Esophagus squamous epithelium (tissue), 4 donors: ENCODE measurements around the gene ABR.

Source experiments
- POLR2A ChIP-seq, 4 donors: fragments of 450-650 bp; IDR thresholded peaks; one replicate each; pipeline ENCODE4 v1.6.1; 2017; ENCODE audit warnings: antibody characterized with exemption in 4 of 4, mild to moderate bottlenecking in 4 of 4, moderate library complexity in 3 of 4
- TF ChIP-seq, protein P1 (sequence below), 6 experiments: fragments of 450-650 bp in 4 of 6; fragments of 200-600 bp in 2 of 6; sonication (generic) in 2 of 6; IDR thresholded peaks; one replicate each; pipeline ENCODE4 v1.5.1; 2016 to 2019; ENCODE audit warnings: antibody characterized with exemption in 6 of 6, mild to moderate bottlenecking in 4 of 6, moderate library complexity in 4 of 6

DNA sequence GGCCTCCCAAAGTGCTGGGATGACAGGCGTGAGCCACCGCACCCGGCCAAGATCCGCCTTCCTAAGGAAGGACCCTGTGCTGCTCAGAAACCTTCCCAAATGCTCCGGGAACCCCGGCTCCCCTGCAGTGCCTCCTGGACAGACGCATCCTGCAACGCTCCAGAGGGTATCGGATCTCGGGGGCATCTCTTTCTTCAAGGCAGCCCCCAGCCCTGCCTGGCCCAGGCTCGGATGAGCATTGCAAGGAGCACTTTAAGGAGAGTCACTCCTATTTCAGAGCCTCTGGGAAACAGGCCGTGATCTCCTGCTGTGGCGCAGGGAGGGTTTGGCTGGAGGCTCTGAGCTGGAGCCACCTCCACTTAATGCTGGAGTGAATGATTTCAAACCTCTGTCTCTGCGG is 17.2 kb upstream of the ABR start:
- TF ChIP-seq, protein P1, sequence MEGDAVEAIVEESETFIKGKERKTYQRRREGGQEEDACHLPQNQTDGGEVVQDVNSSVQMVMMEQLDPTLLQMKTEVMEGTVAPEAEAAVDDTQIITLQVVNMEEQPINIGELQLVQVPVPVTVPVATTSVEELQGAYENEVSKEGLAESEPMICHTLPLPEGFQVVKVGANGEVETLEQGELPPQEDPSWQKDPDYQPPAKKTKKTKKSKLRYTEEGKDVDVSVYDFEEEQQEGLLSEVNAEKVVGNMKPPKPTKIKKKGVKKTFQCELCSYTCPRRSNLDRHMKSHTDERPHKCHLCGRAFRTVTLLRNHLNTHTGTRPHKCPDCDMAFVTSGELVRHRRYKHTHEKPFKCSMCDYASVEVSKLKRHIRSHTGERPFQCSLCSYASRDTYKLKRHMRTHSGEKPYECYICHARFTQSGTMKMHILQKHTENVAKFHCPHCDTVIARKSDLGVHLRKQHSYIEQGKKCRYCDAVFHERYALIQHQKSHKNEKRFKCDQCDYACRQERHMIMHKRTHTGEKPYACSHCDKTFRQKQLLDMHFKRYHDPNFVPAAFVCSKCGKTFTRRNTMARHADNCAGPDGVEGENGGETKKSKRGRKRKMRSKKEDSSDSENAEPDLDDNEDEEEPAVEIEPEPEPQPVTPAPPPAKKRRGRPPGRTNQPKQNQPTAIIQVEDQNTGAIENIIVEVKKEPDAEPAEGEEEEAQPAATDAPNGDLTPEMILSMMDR (IDR thresholded peaks at IDR 0.05), result no peak
- no peak for TF ChIP-seq POLR2A (IDR thresholded peaks at IDR 0.05)
